Esophagus squamous epithelium (tissue), 5 donors: Measurements from ENCODE around the gene PLPP7. TPM values are rescaled to one million over a fixed set of nuclear protein-coding genes. Genes with fewer than 3 reads are reported as not detected.

Experiments
- DNase-seq: peaks from one replicate; lab custom pipeline; 2025; lab: John Stamatoyannopoulos, UW
- H3K27ac ChIP-seq, 4 donors: fragments of 200-600 bp; sonication (generic); one replicate each; pipeline ENCODE4 v1.5.1; 2016 to 2019; ENCODE audit warnings: mild to moderate bottlenecking in 1 of 4
- H3K27me3 ChIP-seq, 4 donors: fragments of 200-600 bp; sonication (generic); 1 replicate in 3 of 4; 2 replicates in 1 of 4; pipeline versions ENCODE4 v1.5.1 to v1.6.0; 2017 to 2021; ENCODE audit warnings: antibody characterized with exemption in 1 of 4
- H3K36me3 ChIP-seq, 3 donors: fragments of 200-600 bp; sonication (generic); one replicate each; pipeline ENCODE4 v1.5.1; 2016 to 2019
- H3K4me1 ChIP-seq, 3 donors: fragments of 200-600 bp; sonication (generic); one replicate each; pipeline ENCODE4 v1.5.1; 2017 to 2019
- H3K4me3 ChIP-seq, 4 donors: fragments of 200-600 bp; sonication (generic); 1 replicate in 3 of 4; 2 replicates in 1 of 4; pipeline ENCODE4 v1.5.1; 2016 to 2019; ENCODE audit warnings: mild to moderate bottlenecking in 2 of 4, moderate library complexity in 1 of 4
- H3K9me3 ChIP-seq, 3 donors: fragments of 200-600 bp; sonication (generic); one replicate each; pipeline ENCODE4 v1.5.1; 2016 to 2019
- POLR2A ChIP-seq, 4 donors: fragments of 450-650 bp; IDR thresholded peaks; one replicate each; pipeline ENCODE4 v1.6.1; 2017; ENCODE audit warnings: antibody characterized with exemption in 4 of 4, mild to moderate bottlenecking in 4 of 4, moderate library complexity in 3 of 4
- WGBS, 2 donors: methylation state at CpG; one replicate each; pipeline ENCODE4 v1.1.5; 2018; 5-methylcytosine and 5-hydroxymethylcytosine counted together
- intact Hi-C: fragments of 100-400 bp; cut with DNase I; formaldehyde crosslinking; loops from one replicate; pipeline ENCODE4 v1.15.0; 2022
- total RNA-seq, 4 donors: library from RNA; depleted of rRNA; stranded (reverse); fragments of >200 nt; gene quantifications; one replicate each; pipeline ENCODE4 v1.1.0, GENCODE V29; 2016
- TF ChIP-seq, protein P1 (sequence below), 6 experiments: fragments of 450-650 bp in 4 of 6; fragments of 200-600 bp in 2 of 6; sonication (generic) in 2 of 6; IDR thresholded peaks; one replicate each; pipeline ENCODE4 v1.5.1; 2016 to 2019; ENCODE audit warnings: antibody characterized with exemption in 6 of 6, mild to moderate bottlenecking in 4 of 6, moderate library complexity in 4 of 6
- donor health status: DM: yes; HTN: yes; CAD: no.

PLPP7 gene
- total RNA-seq, 4 donors from 2014 or later = 0.40 to 2.9 (median 0.97) TPM; not detected in 1

- H3K27ac ChIP-seq = no peak overlapping the region
- no peak overlapping the region for H3K4me3 ChIP-seq
- no peaks in the 10 kb centered on the region for H3K27me3 ChIP-seq
- H3K36me3 ChIP-seq = no peaks in the 10 kb centered on the region
- no peak for TF ChIP-seq POLR2A (IDR thresholded peaks at IDR 0.05)
- TF ChIP-seq, protein P1, sequence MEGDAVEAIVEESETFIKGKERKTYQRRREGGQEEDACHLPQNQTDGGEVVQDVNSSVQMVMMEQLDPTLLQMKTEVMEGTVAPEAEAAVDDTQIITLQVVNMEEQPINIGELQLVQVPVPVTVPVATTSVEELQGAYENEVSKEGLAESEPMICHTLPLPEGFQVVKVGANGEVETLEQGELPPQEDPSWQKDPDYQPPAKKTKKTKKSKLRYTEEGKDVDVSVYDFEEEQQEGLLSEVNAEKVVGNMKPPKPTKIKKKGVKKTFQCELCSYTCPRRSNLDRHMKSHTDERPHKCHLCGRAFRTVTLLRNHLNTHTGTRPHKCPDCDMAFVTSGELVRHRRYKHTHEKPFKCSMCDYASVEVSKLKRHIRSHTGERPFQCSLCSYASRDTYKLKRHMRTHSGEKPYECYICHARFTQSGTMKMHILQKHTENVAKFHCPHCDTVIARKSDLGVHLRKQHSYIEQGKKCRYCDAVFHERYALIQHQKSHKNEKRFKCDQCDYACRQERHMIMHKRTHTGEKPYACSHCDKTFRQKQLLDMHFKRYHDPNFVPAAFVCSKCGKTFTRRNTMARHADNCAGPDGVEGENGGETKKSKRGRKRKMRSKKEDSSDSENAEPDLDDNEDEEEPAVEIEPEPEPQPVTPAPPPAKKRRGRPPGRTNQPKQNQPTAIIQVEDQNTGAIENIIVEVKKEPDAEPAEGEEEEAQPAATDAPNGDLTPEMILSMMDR (IDR thresholded peaks at IDR 0.05) = no peak
- H3K9me3 ChIP-seq = no peaks in the 10 kb centered on the region
- intact Hi-C loops = no loop called here
- DNase-seq = no peak
- 83 to 86% methylated on average over 6 to 8 of the region's 8 CpGs for WGBS, 2 donors
- H3K4me1 ChIP-seq = no peaks in the 10 kb centered on the region
Observed at GRCh38 chr9:131296906-131297500, 7.5 kb downstream of the PLPP7 start.

DNA sequence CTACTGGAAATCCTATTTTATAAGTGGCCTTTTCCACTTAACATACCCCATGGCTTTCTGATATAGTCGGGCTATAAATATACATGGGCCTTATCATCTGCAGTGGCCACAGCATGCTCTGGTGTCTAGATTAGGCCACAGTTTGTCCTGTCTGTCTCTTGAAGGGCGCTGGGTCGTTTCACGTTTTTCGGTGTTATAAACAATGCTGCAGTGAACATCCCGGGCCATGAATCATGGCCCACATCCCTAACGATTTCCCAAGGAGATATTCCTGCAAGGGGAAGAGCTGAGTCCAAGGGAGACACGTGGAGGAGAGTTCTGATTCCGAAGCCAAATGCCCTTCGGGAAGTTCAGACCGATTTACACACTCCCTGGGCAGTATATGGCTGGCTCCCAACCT is 8.4 kb downstream of the PLPP7 start:
- Histone ChIP-seq H3K36me3 (no peaks in the 10 kb centered on the region), H3K4me3 (no peak overlapping the region), H3K4me1 (no peaks in the 10 kb centered on the region), H3K27ac (no peak overlapping the region), H3K9me3 (no peaks in the 10 kb centered on the region), H3K27me3 (no peaks in the 10 kb centered on the region)
- DNase-seq = no peak
- 57 to 63% methylated on average over 6 to 7 of the region's 11 CpGs for WGBS, 2 donors
- no peak for TF ChIP-seq POLR2A (IDR thresholded peaks at IDR 0.05)
- TF ChIP-seq, protein P1 (IDR thresholded peaks at IDR 0.05) = no peak
- intact Hi-C loops = no loop called here

GRCh38 chr9:131298341-131298740 is 8.8 kb downstream of the PLPP7 start:
- no peaks in the 10 kb centered on the region for H3K9me3 ChIP-seq
- H3K36me3 ChIP-seq = no peaks in the 10 kb centered on the region
- no peaks in the 10 kb centered on the region for H3K4me1 ChIP-seq
- no peaks in the 10 kb centered on the region for H3K27me3 ChIP-seq
- no peak overlapping the region for H3K27ac ChIP-seq
- DNase-seq = no peak
- WGBS, 2 donors = 78 to 92% methylated on average over 4 of the region's 5 CpGs
- TF ChIP-seq, protein P1 (IDR thresholded peaks at IDR 0.05) = no peak
- no peak for TF ChIP-seq POLR2A (IDR thresholded peaks at IDR 0.05)
- no peak overlapping the region for H3K4me3 ChIP-seq
- intact Hi-C loops = no loop called here

- no peaks in the 10 kb centered on the region for H3K4me1 ChIP-seq
- H3K27me3 ChIP-seq = no peaks in the 10 kb centered on the region
- 67 to 95% methylated on average over 3 to 7 of the region's 12 CpGs for WGBS, 2 donors
- DNase-seq = no peak
- H3K27ac ChIP-seq = no peak overlapping the region
- H3K9me3 ChIP-seq = no peaks in the 10 kb centered on the region
- intact Hi-C loops = no loop called here
- no peak overlapping the region for H3K4me3 ChIP-seq
- TF ChIP-seq, protein P1 (IDR thresholded peaks at IDR 0.05) = no peak
- no peak for TF ChIP-seq POLR2A (IDR thresholded peaks at IDR 0.05)
- no peaks in the 10 kb centered on the region for H3K36me3 ChIP-seq
Observed at GRCh38 chr9:131298816-131299215, 9.3 kb downstream of the PLPP7 start.

DNA sequence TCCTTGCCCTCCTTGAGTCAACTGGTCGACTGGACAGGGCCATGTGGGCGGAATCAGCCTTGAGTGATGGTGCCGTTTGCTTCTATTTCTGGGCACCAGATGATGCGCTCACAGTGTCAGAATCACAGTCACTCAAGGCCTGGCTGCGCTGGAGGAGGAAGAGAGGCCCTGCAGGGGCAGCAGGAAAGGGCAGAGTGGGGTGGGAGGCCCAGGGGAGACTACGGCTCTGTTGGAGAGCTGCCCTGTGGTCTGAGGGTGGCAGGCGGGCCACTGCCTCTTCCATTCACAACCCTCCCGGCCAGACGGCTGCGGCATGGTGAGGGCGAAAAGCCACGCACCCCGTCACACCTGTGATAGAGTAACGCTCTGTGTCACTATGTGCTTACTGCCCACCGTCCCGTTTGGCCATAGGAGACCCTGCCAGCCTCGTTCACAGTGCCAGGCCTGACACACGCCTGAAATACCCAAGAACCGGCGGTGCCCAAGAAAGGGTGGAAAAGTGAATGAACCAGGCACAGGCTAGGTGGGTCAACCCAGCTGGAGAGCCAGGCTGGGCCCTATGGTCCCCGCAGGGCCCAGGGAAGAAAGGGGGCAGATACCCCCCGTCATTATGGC is 9.9 kb downstream of the PLPP7 start:
- Histone ChIP-seq H3K9me3 (no peaks in the 10 kb centered on the region), H3K27ac (no peak overlapping the region), H3K36me3 (no peaks in the 10 kb centered on the region), H3K4me1 (no peaks in the 10 kb centered on the region), H3K4me3 (no peak overlapping the region), H3K27me3 (no peaks in the 10 kb centered on the region)
- DNase-seq = no peak
- intact Hi-C loops = no loop called here
- TF ChIP-seq POLR2A (IDR thresholded peaks at IDR 0.05) = no peak
- TF ChIP-seq, protein P1 (IDR thresholded peaks at IDR 0.05) = no peak
- WGBS, 2 donors = 0 to 83% methylated on average over 1 to 15 of the region's 22 CpGs
